ENCODE measurements around the gene TIMM50. TPM values are rescaled to one million over a fixed set of nuclear protein-coding genes. Genes with fewer than 3 reads are reported as not detected.

The TIMM50 gene
- total and polyA plus RNA-seq, 2 of the 13 experiments (the other 11 are each of a cell fraction or from before 2014, with no cell fraction given), result 91.1 to 92.5 TPM

GRCh38 chr19:39445196-39446111, 35.2 kb upstream of the TIMM50 start, which contains the start of gene SUPT5H (continued):
- TF ChIP-seq ZNF770 (CRISPR knock-in tag; IDR thresholded peaks at IDR 0.05), result no peak; the same call in none of the 2 replicates
- TF ChIP-seq ZSCAN21 (CRISPR knock-in tag; IDR thresholded peaks at IDR 0.05; ENCODE audit: borderline replicate concordance), result peak; percentile 71; the same call in 1 of the 2 replicates
- peak; percentile 82 for TF ChIP-seq HDAC2 (CRISPR knock-in tag; IDR thresholded peaks at IDR 0.05)
- TF ChIP-seq GABPB1 (CRISPR knock-in tag; IDR thresholded peaks at IDR 0.05), result peak; percentile 97
- TF ChIP-seq NRL (CRISPR knock-in tag; IDR thresholded peaks at IDR 0.05; ENCODE audit: borderline replicate concordance), result peak; percentile 89
- TF ChIP-seq ESRRA (CRISPR knock-in tag; IDR thresholded peaks at IDR 0.05; ENCODE audit: low read depth), result peak; percentile 48; the same call in 1 of the 2 replicates
- TF ChIP-seq ZBTB2 (CRISPR knock-in tag; IDR thresholded peaks at IDR 0.05; ENCODE audit: low read depth), result peak; percentile 77
- TF ChIP-seq CHCHD3 (CRISPR knock-in tag; IDR thresholded peaks at IDR 0.05), result peak; percentile 85
- no peak; the same call in 1 of the 2 replicates for TF ChIP-seq TMF1 (CRISPR knock-in tag; IDR thresholded peaks at IDR 0.05; ENCODE audit: low read depth)
- no peak for TF ChIP-seq ZNF660 (CRISPR knock-in tag; IDR thresholded peaks at IDR 0.05; ENCODE audit: borderline replicate concordance, low read depth)
- TF ChIP-seq SRSF1 (optimal IDR thresholded peaks at IDR 0.05; ENCODE audit: low read depth, low read length), result peak; percentile 89
- TF ChIP-seq NR1H2 (CRISPR knock-in tag; IDR thresholded peaks at IDR 0.05; ENCODE audit: borderline replicate concordance, low read depth), result no peak
- peak; percentile 99 for TF ChIP-seq YY1 (IDR thresholded peaks at IDR 0.05; ENCODE audit: insufficient read depth, insufficient replicate concordance, low read depth, low read length)
- no peak; the same call in 1 of the 2 replicates for TF ChIP-seq ZNF33A (CRISPR knock-in tag; IDR thresholded peaks at IDR 0.05; ENCODE audit: borderline replicate concordance)
- 0 out of 2 replicates have a peak, but pooled peaks have one; percentile 29 for TF ChIP-seq ZNF790 (CRISPR knock-in tag; IDR thresholded peaks at IDR 0.05; ENCODE audit: borderline replicate concordance)
- peak; percentile 18 for TF ChIP-seq SKI (IDR thresholded peaks at IDR 0.05; ENCODE audit: partially characterized antibody)
- TF ChIP-seq ATF3 (CRISPR knock-in tag; IDR thresholded peaks at IDR 0.05), result 0 out of 2 replicates have a peak, but pooled peaks have one; percentile 43
- no peak for TF ChIP-seq NR2F6 (IDR thresholded peaks at IDR 0.05)
- peak; percentile 75 for TF ChIP-seq NR2F6 (CRISPR knock-in tag; IDR thresholded peaks at IDR 0.05)
- TF ChIP-seq REL (CRISPR knock-in tag; conservative IDR thresholded peaks at IDR 0.05), result no peak; the same call in 1 of the 2 replicates
- TF ChIP-seq GFI1 (CRISPR knock-in tag; IDR thresholded peaks at IDR 0.05; ENCODE audit: borderline replicate concordance), result 0 out of 2 replicates have a peak, but pooled peaks have one; percentile 22
- peak; percentile 86 for TF ChIP-seq BRD4 (CRISPR knock-in tag; IDR thresholded peaks at IDR 0.05)
- peak; percentile 95; the same call in 1 of the 2 replicates for TF ChIP-seq ZNF547 (CRISPR knock-in tag; IDR thresholded peaks at IDR 0.05)
- peak; percentile 70; the same call in 1 of the 2 replicates for TF ChIP-seq TSC22D2 (CRISPR knock-in tag; IDR thresholded peaks at IDR 0.05; ENCODE audit: borderline replicate concordance)

Data from HepG2 (cell line).